Common myeloid progenitor, CD34-positive (primary cell): Measurements from ENCODE around the gene SLIT3.

Experiments used
- CTCF ChIA-PET: fragments of 350-600 bp; sonication (Branson Sonifier 250); formaldehyde crosslinking; loops from one replicate; lab custom pipeline; 2021; ENCODE audit warnings: antibody characterized with exemption; lab: Charles Lee
- POLR2A ChIA-PET: fragments of 350-600 bp; sonication (Branson Sonifier 250); formaldehyde crosslinking; loops from one replicate; lab custom pipeline; 2021; ENCODE audit warnings: antibody characterized with exemption; lab: Charles Lee
- DNase-seq, 3 donors: peaks; one replicate each; pipeline versions ENCODE4 v3.0.0 to v3.0.0-alpha.2; 2013
- H3K27ac ChIP-seq, 2 experiments: 1 replicate in 1 of 2; 2 replicates in 1 of 2; pipeline ENCODE4 v1.7.0; 2013; ENCODE audit warnings: inconsistent platforms in 2 of 2, low read length in 2 of 2, mild to moderate bottlenecking in 2 of 2, low read depth in 1 of 2, moderate library complexity in 1 of 2; ENCODE audit not compliant: severe bottlenecking in 2 of 2, insufficient read depth in 1 of 2, poor library complexity in 1 of 2
- H3K27me3 ChIP-seq, 5 experiments: replicated peaks in 2 of 5; 1 replicate in 3 of 5; 2 replicates in 2 of 5; pipeline versions ENCODE4 v1.6.1 to v1.7.0; 2013; ENCODE audit warnings: low read length in 4 of 5, mild to moderate bottlenecking in 2 of 5, moderate library complexity in 2 of 5, inconsistent platforms in 1 of 5; ENCODE audit not compliant: insufficient read depth in 5 of 5, control insufficient read depth in 4 of 5
- H3K36me3 ChIP-seq, 4 experiments: 1 replicate in 2 of 4; 2 replicates in 2 of 4; pipeline versions ENCODE4 v1.6.1 to v1.7.0; 2013; ENCODE audit warnings: low read length in 3 of 4, control low read depth in 1 of 4, mild to moderate bottlenecking in 1 of 4; ENCODE audit not compliant: control insufficient read depth in 4 of 4, insufficient read depth in 4 of 4
- H3K4me1 ChIP-seq, 4 experiments: 1 replicate in 3 of 4; 2 replicates in 1 of 4; pipeline versions ENCODE4 v1.6.1 to v1.7.1; 2013; ENCODE audit warnings: low read length in 3 of 4, mild to moderate bottlenecking in 3 of 4, control low read depth in 1 of 4, inconsistent platforms in 1 of 4, moderate library complexity in 1 of 4; ENCODE audit not compliant: control insufficient read depth in 4 of 4, insufficient read depth in 4 of 4; ENCODE audit errors: control extremely low read depth in 1 of 4
- H3K4me3 ChIP-seq, 7 experiments: 1 replicate in 4 of 7; 2 replicates in 3 of 7; pipeline versions ENCODE4 v1.5.1 to v1.7.0; 2013; ENCODE audit warnings: mild to moderate bottlenecking in 7 of 7, low read length in 6 of 7, moderate library complexity in 6 of 7, inconsistent platforms in 2 of 7, low read depth in 2 of 7, control low read depth in 1 of 7; ENCODE audit not compliant: insufficient read depth in 4 of 7, control insufficient read depth in 1 of 7; ENCODE audit errors: extremely low read depth in 1 of 7
- H3K9me3 ChIP-seq, 5 experiments: 1 replicate in 4 of 5; 2 replicates in 1 of 5; pipeline versions ENCODE4 v1.6.1 to v1.7.1; 2013; ENCODE audit warnings: low read length in 4 of 5, mild to moderate bottlenecking in 2 of 5, inconsistent platforms in 1 of 5, low read depth in 1 of 5, moderate library complexity in 1 of 5; ENCODE audit not compliant: control insufficient read depth in 4 of 5, insufficient read depth in 2 of 5; ENCODE audit errors: control extremely low read depth in 1 of 5
- WGBS: methylation state at CpG from one replicate; pipeline ENCODE4 v1.1.5; 2013; ENCODE audit not compliant: insufficient coverage; 5-methylcytosine and 5-hydroxymethylcytosine counted together

Gene SLIT3

DNA sequence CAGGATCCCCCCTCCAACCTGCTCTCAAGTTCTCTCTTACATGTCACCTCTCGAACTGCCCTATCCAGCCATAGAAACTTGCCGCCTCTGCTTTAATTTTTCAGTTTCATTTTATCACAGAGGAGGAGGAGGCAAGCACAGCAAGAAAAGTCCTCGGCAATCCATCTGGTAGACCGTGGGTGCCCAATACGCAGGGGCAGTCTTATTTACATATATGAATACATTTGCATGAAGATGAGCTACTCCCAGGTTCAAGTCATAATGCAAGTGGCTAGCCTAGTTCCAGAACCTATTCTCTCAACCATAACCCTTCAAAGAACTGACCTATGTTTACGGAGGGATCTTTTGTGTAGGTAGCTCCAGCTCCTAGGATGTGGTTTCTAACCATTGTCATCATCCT lies 498.6 kb downstream of the SLIT3 start:
- ChIA-PET POLR2A (no interaction called here), CTCF (no interaction called here)
- H3K27me3 ChIP-seq, result peaks cover 0 to 11% (median 0%) of the 10 kb centered on the region in 5 experiments
- H3K4me1 ChIP-seq, result peaks cover 0 to 3% (median 1%) of the 10 kb centered on the region in 4 experiments
- no peak overlapping the region for H3K4me3 ChIP-seq
- H3K27ac ChIP-seq, result no peak overlapping the region
- 93% methylated on average over 5 of the region's 6 CpGs for WGBS
- no peaks in the 10 kb centered on the region for H3K36me3 ChIP-seq
- DNase-seq, result no peak
- peaks cover 0 to 3% (median 0%) of the 10 kb centered on the region in 5 experiments for H3K9me3 ChIP-seq

DNA sequence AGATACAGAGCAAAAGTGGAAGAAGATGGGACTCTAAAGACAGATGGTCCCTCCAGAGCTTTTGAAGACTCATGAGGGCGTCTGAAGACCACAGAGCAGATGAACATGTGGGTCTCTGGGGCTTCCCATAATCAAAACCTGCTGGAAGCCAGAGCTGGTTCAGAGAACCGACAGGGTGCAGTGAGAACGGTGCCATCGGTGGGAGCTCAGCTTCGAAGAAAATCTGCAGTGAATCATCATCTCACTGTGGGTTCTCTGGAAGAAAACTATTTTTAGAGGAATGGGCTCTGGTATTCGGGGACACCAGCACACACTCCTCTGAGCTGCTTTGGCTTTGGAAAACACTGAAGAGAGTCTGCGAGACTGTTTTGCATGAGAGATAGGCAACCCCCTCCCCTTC lies 499.4 kb downstream of the SLIT3 start:
- Histone ChIP-seq H3K4me1 (peaks cover 0 to 3% (median 1%) of the 10 kb centered on the region in 4 experiments), H3K27ac (no peak overlapping the region), H3K27me3 (peaks cover 0 to 10% (median 0%) of the 10 kb centered on the region in 5 experiments), H3K4me3 (no peak overlapping the region), H3K36me3 (no peaks in the 10 kb centered on the region), H3K9me3 (peaks cover 0 to 3% (median 0%) of the 10 kb centered on the region in 5 experiments)
- DNase-seq, result no peak
- ChIA-PET CTCF (no interaction called here), POLR2A (no interaction called here)
- 90% methylated on average over 5 of the region's 7 CpGs for WGBS

- Histone ChIP-seq H3K36me3 (no peaks in the 10 kb centered on the region), H3K4me1 (peaks cover 0 to 3% (median 1%) of the 10 kb centered on the region in 4 experiments), H3K4me3 (no peak overlapping the region), H3K27ac (no peak overlapping the region), H3K9me3 (peaks cover 0 to 3% (median 0%) of the 10 kb centered on the region in 5 experiments), H3K27me3 (peaks cover 0 to 8% (median 0%) of the 10 kb centered on the region in 5 experiments)
- 100% methylated on average over 1 of the region's 3 CpGs for WGBS
- ChIA-PET CTCF (no interaction called here), POLR2A (no interaction called here)
- no peak for DNase-seq
These were observed 500.2 kb downstream of the SLIT3 start for GRCh38 chr5:168800701-168801100.

DNA sequence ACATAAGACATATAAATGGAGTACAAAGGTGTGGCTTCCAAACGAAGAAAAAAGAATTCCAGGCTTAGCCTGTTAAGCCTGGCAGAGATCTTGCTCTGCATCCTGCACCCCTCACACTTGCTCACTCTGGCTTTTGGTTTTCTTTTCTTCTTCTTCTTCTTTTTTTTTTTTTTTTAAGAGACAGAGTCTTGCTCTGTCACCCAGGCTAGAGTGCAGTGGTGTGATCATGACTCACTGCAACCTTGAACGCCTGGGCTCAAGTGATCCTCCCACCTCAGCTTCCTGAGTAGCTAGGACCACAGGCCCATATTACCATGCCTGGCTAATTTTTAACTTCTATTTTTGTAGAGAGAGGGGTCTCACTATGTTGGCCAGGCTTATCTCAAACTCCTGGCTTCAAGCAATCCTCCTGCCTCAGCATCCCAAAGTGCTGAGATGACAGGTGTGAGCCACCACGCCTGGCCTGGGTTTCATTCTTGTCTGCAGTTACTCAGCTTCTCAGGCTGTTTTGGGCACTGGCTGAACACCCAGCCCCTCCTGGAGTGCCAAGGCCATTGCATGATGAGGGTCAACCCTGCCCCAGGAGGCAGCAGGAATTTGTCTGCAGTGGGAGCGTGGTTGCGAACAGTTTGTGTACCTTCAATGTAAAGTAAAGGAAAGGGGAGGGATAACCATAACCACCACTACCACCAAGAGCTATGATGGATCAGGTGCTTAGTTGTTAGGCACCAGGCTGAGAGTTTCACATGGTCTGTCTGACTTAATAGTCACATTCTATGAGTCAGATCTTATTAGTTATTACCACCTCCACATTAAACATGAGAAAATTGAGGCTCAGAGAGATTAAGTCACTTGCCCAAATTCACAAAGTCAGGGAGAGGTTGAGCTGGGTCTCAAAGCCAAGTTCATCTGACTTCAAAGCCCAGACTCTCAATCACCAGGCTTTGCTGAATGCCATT lies 502.6 kb downstream of the SLIT3 start:
- 100% methylated on average over 2 of the region's 5 CpGs for WGBS
- POLR2A ChIA-PET, result no interaction called here
- DNase-seq, result peak in 2 of 3 donors; percentile 46 to 52
- H3K36me3 ChIP-seq, result no peaks in the 10 kb centered on the region
- no peak overlapping the region for H3K27ac ChIP-seq
- H3K4me3 ChIP-seq, result no peak overlapping the region
- CTCF ChIA-PET, result interaction anchor here (1.6 kb wide), 1 partner anchor 8 kb away, joined by 5 read pairs; no protein-coding TSS in a partner anchor
- H3K9me3 ChIP-seq, result peaks cover 0 to 3% (median 0%) of the 10 kb centered on the region in 5 experiments
- H3K4me1 ChIP-seq, result peaks cover 0 to 12% (median under 1%) of the 10 kb centered on the region in 4 experiments
- H3K27me3 ChIP-seq, result peaks cover 0 to 8% (median 0%) of the 10 kb centered on the region in 5 experiments

DNA sequence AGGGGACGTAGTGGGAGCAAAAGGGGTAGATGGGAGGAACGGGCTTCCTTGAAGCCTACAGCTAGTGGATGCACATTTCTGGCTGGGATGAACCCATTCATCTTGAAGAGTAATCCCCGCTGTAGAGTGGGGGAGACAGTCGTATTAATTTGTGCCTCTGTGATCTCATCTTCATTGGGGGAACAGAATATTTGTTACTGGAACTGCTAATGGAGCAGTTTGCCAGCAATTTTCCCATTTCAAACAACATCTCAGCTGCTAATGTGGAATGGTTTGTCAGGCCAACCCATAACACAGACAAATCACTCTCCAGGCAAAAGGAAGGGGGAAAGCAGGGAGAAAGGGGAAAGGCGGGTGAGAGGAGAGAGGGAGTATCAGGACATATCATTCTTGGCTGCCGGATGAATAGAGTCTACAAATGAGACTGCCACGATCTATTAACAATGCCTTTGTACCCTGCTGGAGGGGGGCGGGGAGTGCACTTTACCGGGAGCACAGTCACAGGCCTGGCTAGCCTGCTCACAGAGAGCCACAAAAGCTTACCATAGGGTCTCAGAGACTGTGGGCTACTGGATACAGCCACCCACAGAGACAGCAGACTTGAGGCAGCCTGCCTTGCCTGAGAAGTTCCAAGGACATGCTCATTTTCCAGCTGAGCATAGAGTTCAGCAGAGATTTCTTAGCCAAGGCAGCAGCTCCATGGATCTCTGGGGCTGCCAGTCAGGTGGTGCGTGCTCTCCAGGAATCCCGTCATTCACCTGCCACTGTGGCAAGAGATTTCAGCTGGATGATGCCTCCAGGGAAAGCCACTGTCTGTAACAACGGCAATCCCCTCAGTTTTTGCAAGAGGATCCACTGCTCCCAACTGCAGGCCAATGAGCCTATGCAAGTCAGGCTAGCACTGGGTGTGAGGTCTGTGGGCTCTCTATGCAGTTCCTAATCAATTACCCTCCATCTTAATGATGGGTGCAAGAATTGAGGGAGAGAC lies 504.1 kb downstream of the SLIT3 start:
- Histone ChIP-seq H3K27me3 (peaks cover 0 to 6% (median 0%) of the 10 kb centered on the region in 5 experiments), H3K36me3 (no peaks in the 10 kb centered on the region), H3K9me3 (peaks cover 0 to 3% (median 0%) of the 10 kb centered on the region in 5 experiments), H3K4me1 (peaks cover 0 to 12% (median 0%) of the 10 kb centered on the region in 4 experiments), H3K4me3 (no peak overlapping the region), H3K27ac (no peak overlapping the region)
- POLR2A ChIA-PET, result no interaction called here
- WGBS, result 96% methylated on average over 11 of the region's 12 CpGs
- DNase-seq, result no peak
- CTCF ChIA-PET, result interaction anchor here (1.6 kb wide), 1 partner anchor 10 kb away, joined by 5 read pairs; no protein-coding TSS in a partner anchor

DNA sequence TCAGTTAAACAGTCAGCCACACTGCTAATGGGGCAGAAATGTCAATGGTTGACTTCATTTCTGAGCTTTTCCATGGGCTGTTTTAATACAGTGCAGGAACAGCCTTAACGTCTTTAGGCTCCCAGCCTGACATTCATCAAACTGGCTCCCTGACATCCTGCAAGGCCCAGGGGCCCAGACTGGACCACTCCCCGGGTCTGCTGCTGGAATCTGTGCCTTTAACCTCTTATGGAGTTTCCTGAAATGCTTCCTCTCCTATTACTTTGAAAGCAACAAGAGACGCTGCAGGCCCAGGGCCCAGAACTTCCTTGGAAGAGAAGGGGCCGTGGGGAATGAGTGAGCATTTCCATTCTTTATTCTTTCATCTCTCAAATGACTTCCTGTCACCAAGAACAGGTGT lies 504.9 kb downstream of the SLIT3 start:
- WGBS, result 93% methylated on average over 1 of the region's 4 CpGs
- Histone ChIP-seq H3K27ac (no peak overlapping the region), H3K9me3 (peaks cover 0 to 3% (median 0%) of the 10 kb centered on the region in 5 experiments), H3K4me1 (peaks cover 0 to 18% (median 0%) of the 10 kb centered on the region in 4 experiments), H3K27me3 (peaks cover 0 to 2% (median 0%) of the 10 kb centered on the region in 5 experiments), H3K4me3 (no peak overlapping the region), H3K36me3 (no peaks in the 10 kb centered on the region)
- ChIA-PET POLR2A (no interaction called here), CTCF (no interaction called here)
- no peak for DNase-seq
